CD4-positive, alpha-beta T cell treated with Interleukin-4 for 1 hour (primary cell): Measurements from ENCODE around the gene SEMA3D.

Experiments
- DNase-seq, 2 donors: peaks; one replicate each; pipeline ENCODE4 v3.0.0-alpha.2; 2020 to 2022

The SEMA3D gene

GRCh38 chr7:84981055-84981976 is 205.5 kb downstream of the SEMA3D start:
- DNase-seq: no peak

DNA sequence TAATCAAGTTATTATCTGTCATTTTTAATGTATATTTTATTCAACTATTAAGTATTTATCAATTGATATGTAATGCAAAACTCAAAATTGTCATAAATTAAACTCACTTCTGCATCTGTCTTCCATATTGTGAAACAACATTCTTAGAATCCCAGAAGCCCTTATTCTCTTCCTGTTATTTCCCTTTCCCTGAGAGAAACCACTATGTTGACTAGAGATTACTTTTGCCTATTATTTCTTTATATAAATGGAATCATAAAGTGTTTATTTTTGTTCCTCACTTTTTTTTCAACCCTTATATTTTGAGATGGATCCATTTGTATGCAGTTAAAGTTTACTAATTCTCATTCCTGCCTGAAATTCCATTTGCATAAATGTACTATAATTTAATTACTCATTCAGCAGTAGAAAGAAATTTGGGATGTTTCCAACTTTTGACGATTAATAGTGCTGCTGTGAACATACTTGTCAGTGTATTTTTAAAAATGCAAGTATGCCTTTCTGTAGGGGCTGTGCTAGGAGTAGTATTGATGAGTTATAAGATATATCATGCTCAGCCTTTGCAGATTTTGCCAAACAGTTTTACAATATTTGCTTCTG is 211.2 kb downstream of the SEMA3D start:
- DNase-seq: no peak

DNA sequence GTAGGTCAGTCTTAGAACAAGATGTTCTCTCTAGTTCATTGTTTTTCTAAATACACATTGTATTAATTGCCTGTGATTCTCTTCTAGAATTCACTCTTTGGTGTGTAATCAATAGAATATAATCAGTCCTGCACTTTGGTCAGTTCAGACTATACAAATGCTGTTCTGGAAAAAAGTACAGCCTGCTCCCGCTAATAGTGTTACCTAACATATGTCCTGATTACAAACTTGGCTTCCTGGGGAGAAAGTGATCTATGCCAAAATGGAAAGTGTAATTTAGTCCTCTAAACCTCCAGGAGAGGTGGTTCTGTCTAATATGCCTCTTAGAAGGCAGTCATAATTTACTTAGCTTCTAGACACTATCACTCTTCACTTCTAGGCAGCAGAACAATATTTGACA is 215.5 kb downstream of the SEMA3D start:
- DNase-seq: no peak

GRCh38 chr7:84970670-84971069 is 216.2 kb downstream of the SEMA3D start:
- no peak for DNase-seq

GRCh38 chr7:84953234-84953633 is 233.6 kb downstream of the SEMA3D start:
- no peak for DNase-seq

DNA sequence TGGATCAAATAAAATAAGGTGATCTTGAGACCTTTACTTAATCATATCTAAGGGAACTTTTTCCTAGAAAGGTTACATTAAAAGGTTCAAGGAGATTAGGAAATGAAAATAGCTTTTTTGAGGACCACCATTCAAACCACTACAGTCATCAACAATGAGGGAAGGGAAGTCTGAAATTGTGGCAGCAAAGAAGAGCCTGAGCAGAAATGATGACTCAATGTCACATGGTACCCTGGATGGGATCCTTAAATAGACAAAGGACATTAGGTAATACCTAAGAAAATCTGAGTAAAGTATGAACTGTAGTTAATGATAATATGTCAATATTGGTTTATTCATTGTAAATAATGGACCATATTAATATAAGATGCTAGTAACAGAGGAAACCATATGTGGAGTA is 236.0 kb downstream of the SEMA3D start:
- no peak for DNase-seq

DNA sequence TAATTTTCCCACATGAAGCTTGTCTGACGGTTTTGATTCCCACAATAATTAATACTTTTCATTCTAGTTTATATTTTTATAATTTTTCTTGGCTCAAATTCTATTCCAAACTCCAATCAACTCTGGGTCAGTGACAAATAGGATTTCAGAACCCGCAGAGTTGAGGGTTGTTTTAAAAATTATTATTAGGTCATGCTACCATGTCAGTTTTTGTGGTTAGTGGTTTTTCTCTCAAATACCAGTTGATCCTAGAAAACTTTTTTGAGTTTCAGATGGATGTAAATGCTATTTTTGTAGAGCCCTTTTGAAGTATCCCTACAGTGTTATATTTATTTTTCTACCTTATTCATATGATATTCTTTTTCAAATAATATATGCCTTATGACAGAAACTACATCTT is 237.4 kb downstream of the SEMA3D start:
- no peak for DNase-seq

DNA sequence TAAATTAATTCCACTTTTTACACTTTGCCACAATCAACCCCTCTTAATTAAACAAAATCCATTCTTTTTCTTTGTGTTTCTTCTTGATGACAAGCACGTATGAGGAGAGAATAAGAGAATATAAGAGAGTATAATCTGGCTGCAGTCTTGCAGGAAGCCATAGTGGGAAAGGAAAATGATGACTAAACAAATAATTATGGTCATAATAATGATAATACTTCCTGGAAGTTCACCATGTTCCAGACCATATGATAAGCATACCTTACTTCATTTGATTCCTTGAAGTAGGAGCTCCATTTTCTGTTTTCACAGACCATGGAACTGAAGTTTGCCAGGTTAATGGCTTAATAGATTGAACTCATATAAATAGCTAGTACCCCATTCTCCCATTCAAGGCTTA is 237.8 kb downstream of the SEMA3D start:
- DNase-seq: no peak

- no peak for DNase-seq
Measured at GRCh38 chr7:84948634-84949033, 238.2 kb downstream of the SEMA3D start.

DNA sequence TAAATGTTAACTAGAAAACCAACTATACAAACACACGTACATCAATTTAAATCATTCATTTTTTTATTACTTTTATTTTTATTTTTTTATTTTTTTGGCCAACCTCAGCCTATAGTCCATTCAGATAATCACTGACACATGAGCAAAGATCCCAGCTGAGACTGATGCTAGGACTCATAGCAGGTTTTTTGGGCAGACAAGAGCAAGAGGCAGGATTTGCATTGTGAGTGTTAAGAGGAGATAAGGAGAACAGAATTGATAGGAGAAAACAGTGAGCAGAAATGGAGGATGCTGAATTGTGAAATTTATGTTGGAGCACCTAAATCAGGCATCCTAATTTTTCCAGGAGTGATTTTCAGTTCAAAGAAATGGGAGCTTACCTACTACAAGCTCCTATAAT is 240.3 kb downstream of the SEMA3D start:
- DNase-seq: no peak
